IMR-90 (cell line): ENCODE results near the gene WDR62. TPM values are rescaled to one million over a fixed set of nuclear protein-coding genes. Genes with fewer than 3 reads are reported as not detected.

Source experiments
- ATAC-seq: fragments of 200-7000 bp; cut with Tn5 transposase; 2 replicates; pipeline ENCODE4 v1.9.1; 2020; ENCODE audit warnings: low read depth, mild to moderate bottlenecking, moderate library complexity
- BruUV-seq: library from RNA; stranded (reverse); fragments of 400-500 nt; replicated peaks from 2 replicates; lab custom pipeline; 2021; lab: Mats Ljungman, UMichigan
- CTCF ChIA-PET: fragments of 300-600 bp; formaldehyde crosslinking; extraction: SDS; loops from one replicate; lab custom pipeline; 2021; ENCODE audit warnings: antibody characterized with exemption; lab: Yijun Ruan, JAX
- POLR2A ChIA-PET: fragments of 300-600 bp; sonication (Branson Sonifier 250); formaldehyde crosslinking; loops from one replicate; lab custom pipeline; 2022; ENCODE audit warnings: antibody characterized with exemption; ENCODE audit not compliant: unreplicated experiment; lab: Charles Lee
- DNase-seq: peaks from one replicate; pipeline ENCODE4 v3.0.0; 2013
- H2AFZ ChIP-seq: replicated peaks from 2 replicates; pipeline ENCODE3; 2013; ENCODE audit warnings: low read length, mild to moderate bottlenecking; ENCODE audit not compliant: poor library complexity
- H2AK5ac ChIP-seq: 2 replicates; pipeline ENCODE4 v1.6.1; 2013; ENCODE audit warnings: low read depth, low read length, inconsistent platforms
- H2AK9ac ChIP-seq: replicated peaks from 2 replicates; pipeline ENCODE3; 2013; ENCODE audit warnings: mild to moderate bottlenecking, low read depth, low read length, moderate library complexity; ENCODE audit not compliant: poor library complexity
- H2BK120ac ChIP-seq: 2 replicates; pipeline ENCODE4 v1.6.1; 2013; ENCODE audit warnings: low read depth, low read length, inconsistent platforms
- H2BK15ac ChIP-seq: 3 replicates; pipeline ENCODE4 v1.6.1; 2013; ENCODE audit warnings: low read depth, low read length, inconsistent platforms
- H2BK20ac ChIP-seq: 2 replicates; pipeline ENCODE4 v1.6.1; 2013; ENCODE audit warnings: low read depth, mild to moderate bottlenecking, inconsistent platforms, low read length, moderate library complexity
- H2BK5ac ChIP-seq: 2 replicates; pipeline ENCODE4 v1.6.1; 2013; ENCODE audit warnings: mild to moderate bottlenecking, low read depth, low read length, inconsistent platforms; ENCODE audit not compliant: poor library complexity, severe bottlenecking
- H3K14ac ChIP-seq: replicated peaks from 2 replicates; pipeline ENCODE4 v1.6.1; 2013; ENCODE audit warnings: low read depth, low read length, inconsistent platforms
- H3K18ac ChIP-seq: 2 replicates; pipeline ENCODE4 v1.6.1; 2013; ENCODE audit warnings: low read depth, low read length, control low read depth
- H3K23ac ChIP-seq: 2 replicates; pipeline ENCODE4 v1.6.1; 2013; ENCODE audit warnings: low read depth, low read length, inconsistent platforms
- H3K27ac ChIP-seq: 2 replicates; pipeline ENCODE4 v1.5.1; 2013; ENCODE audit warnings: mild to moderate bottlenecking, control low read depth, low read length; ENCODE audit not compliant: insufficient read depth
- H3K27me3 ChIP-seq: 2 replicates; pipeline ENCODE4 v1.6.1; 2013; ENCODE audit warnings: low read length; ENCODE audit not compliant: control insufficient read depth, insufficient read depth
- H3K36me3 ChIP-seq: 2 replicates; pipeline ENCODE4 v1.6.1; 2013; ENCODE audit warnings: low read length, mixed read lengths; ENCODE audit not compliant: control insufficient read depth, insufficient read depth
- H3K4ac ChIP-seq: 2 replicates; pipeline ENCODE4 v1.6.1; 2013; ENCODE audit warnings: low read depth, low read length, inconsistent platforms
- H3K4me1 ChIP-seq: 2 replicates; pipeline ENCODE4 v1.6.1; 2013; ENCODE audit warnings: low read length, mixed read lengths; ENCODE audit not compliant: control insufficient read depth, insufficient read depth
- H3K4me2 ChIP-seq: 2 replicates; pipeline ENCODE4 v1.6.1; 2013; ENCODE audit warnings: low read depth, mild to moderate bottlenecking, control low read depth, low read length, moderate library complexity
- H3K4me3 ChIP-seq: 2 replicates; pipeline ENCODE4 v1.5.1; 2013; ENCODE audit warnings: low read depth, mild to moderate bottlenecking, control low read depth, low read length, moderate library complexity; ENCODE audit not compliant: insufficient read depth
- H3K56ac ChIP-seq: 2 replicates; pipeline ENCODE4 v1.6.1; 2013; ENCODE audit warnings: low read length, inconsistent platforms; ENCODE audit not compliant: insufficient read depth; ENCODE audit errors: extremely low read depth
- H3K79me1 ChIP-seq, 2 experiments: 2 replicates each; pipeline ENCODE4 v1.6.1; 2013; ENCODE audit warnings: low read length in 2 of 2, inconsistent platforms in 1 of 2, low read depth in 1 of 2
- H3K9ac ChIP-seq: 2 replicates; pipeline ENCODE4 v1.6.1; 2013; ENCODE audit warnings: low read depth, low read length, control low read depth
- H3K9me1 ChIP-seq: 2 replicates; pipeline ENCODE4 v1.6.1; 2013; ENCODE audit warnings: low read length, inconsistent platforms; ENCODE audit not compliant: insufficient read depth
- H3K9me3 ChIP-seq: 2 replicates; pipeline ENCODE4 v1.6.1; 2013; ENCODE audit warnings: low read length; ENCODE audit not compliant: control insufficient read depth, insufficient read depth
- H4K20me1 ChIP-seq: 2 replicates; pipeline ENCODE4 v1.6.1; 2013; ENCODE audit warnings: low read length, inconsistent platforms; ENCODE audit not compliant: insufficient read depth
- H4K5ac ChIP-seq: 2 replicates; pipeline ENCODE4 v1.6.1; 2013; ENCODE audit warnings: mild to moderate bottlenecking, low read depth, low read length, control low read depth
- H4K8ac ChIP-seq, 2 experiments: 2 replicates each; pipeline ENCODE4 v1.6.1; 2013; ENCODE audit warnings: low read depth in 2 of 2, low read length in 2 of 2, control low read depth in 1 of 2, inconsistent platforms in 1 of 2
- H4K91ac ChIP-seq: 2 replicates; pipeline ENCODE4 v1.6.1; 2013; ENCODE audit warnings: low read depth, low read length, inconsistent platforms; ENCODE audit not compliant: insufficient read depth
- BHLHE40 ChIP-seq: fragments of 150-350 bp; IDR thresholded peaks from 2 replicates; pipeline ENCODE4 v1.6.1; 2016; ENCODE audit warnings: mild to moderate bottlenecking, low read depth, low read length
- CEBPB ChIP-seq: IDR thresholded peaks from 2 replicates; pipeline ENCODE4 v1.6.1; 2012; ENCODE audit warnings: low read depth, low read length, improper control_type of control experiment
- CHD1 ChIP-seq: IDR thresholded peaks from 2 replicates; pipeline ENCODE4 v1.6.1; 2012; ENCODE audit warnings: low read depth, low read length, improper control_type of control experiment
- ELK1 ChIP-seq: fragments of 150-350 bp; IDR thresholded peaks from 2 replicates; pipeline ENCODE4 v1.6.1; 2016; ENCODE audit warnings: low read depth, mild to moderate bottlenecking, low read length, moderate library complexity, borderline replicate concordance
- FOS ChIP-seq: fragments of 150-350 bp; IDR thresholded peaks from 2 replicates; pipeline ENCODE4 v1.6.1; 2016; ENCODE audit warnings: low read depth, low read length
- MAFK ChIP-seq: IDR thresholded peaks from 2 replicates; pipeline ENCODE4 v1.6.1; 2012; ENCODE audit warnings: low read depth, low read length, improper control_type of control experiment
- MAZ ChIP-seq: IDR thresholded peaks from 2 replicates; pipeline ENCODE4 v1.6.1; 2012; ENCODE audit warnings: low read depth, mild to moderate bottlenecking, low read length, improper control_type of control experiment, moderate library complexity, borderline replicate concordance
- MXI1 ChIP-seq: IDR thresholded peaks from 2 replicates; pipeline ENCODE4 v1.6.1; 2012; ENCODE audit warnings: low read depth, mild to moderate bottlenecking, low read length, moderate library complexity, borderline replicate concordance
- NFE2L2 ChIP-seq: fragments of 150-350 bp; IDR thresholded peaks from 2 replicates; pipeline ENCODE4 v1.6.1; 2016; ENCODE audit warnings: low read depth, mild to moderate bottlenecking, low read length
- POLR2A ChIP-seq: IDR thresholded peaks from 2 replicates; pipeline ENCODE4 v1.6.1; 2012; ENCODE audit warnings: mild to moderate bottlenecking, low read depth, low read length
- RAD21 ChIP-seq: IDR thresholded peaks from 2 replicates; pipeline ENCODE4 v1.6.1; 2012; ENCODE audit warnings: low read length, improper control_type of control experiment
- RCOR1 ChIP-seq: IDR thresholded peaks from 2 replicates; pipeline ENCODE4 v1.6.1; 2012; ENCODE audit warnings: mild to moderate bottlenecking, low read length, improper control_type of control experiment; ENCODE audit not compliant: insufficient replicate concordance
- RFX5 ChIP-seq: IDR thresholded peaks from 2 replicates; pipeline ENCODE4 v1.8.0; 2012; ENCODE audit warnings: low read depth, mild to moderate bottlenecking, low read length, moderate library complexity
- SMC3 ChIP-seq: fragments of 150-350 bp; IDR thresholded peaks from 2 replicates; pipeline ENCODE4 v1.6.1; 2016; ENCODE audit warnings: low read depth, mild to moderate bottlenecking, antibody characterized with exemption, low read length, moderate library complexity
- WGBS, 2 experiments: methylation state at CpG; one replicate each; pipeline versions ENCODE4 v1.1.5 to v1.1.7; 2013; ENCODE audit warnings: missing lambda C conversion rate in 2 of 2; ENCODE audit not compliant: insufficient read length in 1 of 2; ENCODE audit errors: extremely low coverage in 2 of 2; 5-methylcytosine and 5-hydroxymethylcytosine counted together
- dilution Hi-C: fragments of 300-500 bp; cut with HindIII; formaldehyde crosslinking; loops from one replicate; pipeline ENCODE4 v1.14.3; 2018; ENCODE audit warnings: low sequenced_read_pairs; ENCODE audit not compliant: unreplicated experiment
- in situ Hi-C: fragments of 300-500 bp; cut with MboI; formaldehyde crosslinking; loops from 3 replicates; pipeline ENCODE4 v1.14.3; 2019; ENCODE audit warnings: low sequenced_read_pairs, inconsistent platforms, mixed read lengths
- intact Hi-C: fragments of 100-400 bp; cut with micrococcal nuclease; formaldehyde crosslinking; loops from 2 replicates; pipeline ENCODE4 v1.10.0; 2022
- polyA plus RNA-seq, 3 experiments: library from polyadenylated mRNA; depleted of rRNA; stranded (reverse); fragments of >200 nt; gene quantifications; 2 replicates each; pipeline ENCODE4 v1.2.3, GENCODE V29; 2012; ENCODE audit warnings: low replicate concordance in 1 of 3
- total RNA-seq: library from RNA; depleted of rRNA; stranded (reverse); fragments of >200 nt; gene quantifications from 2 replicates; pipeline ENCODE4 v1.2.3, GENCODE V29; 2012
- TF ChIP-seq, protein P1 (sequence below): conservative IDR thresholded peaks from 2 replicates; pipeline ENCODE4 v1.5.1; 2012; ENCODE audit warnings: mild to moderate bottlenecking, low read depth, low read length, improper control_type of control experiment
- TF ChIP-seq, protein P2 (sequence below): fragments of 150-350 bp; IDR thresholded peaks from 2 replicates; pipeline ENCODE4 v1.6.1; 2017; ENCODE audit warnings: mild to moderate bottlenecking, antibody characterized with exemption, low read length, low read depth

WDR62 gene
- total and polyA plus RNA-seq, 2 of the 4 experiments (the other 2 are of a cell fraction), result 4.5 to 7.0 TPM

DNA sequence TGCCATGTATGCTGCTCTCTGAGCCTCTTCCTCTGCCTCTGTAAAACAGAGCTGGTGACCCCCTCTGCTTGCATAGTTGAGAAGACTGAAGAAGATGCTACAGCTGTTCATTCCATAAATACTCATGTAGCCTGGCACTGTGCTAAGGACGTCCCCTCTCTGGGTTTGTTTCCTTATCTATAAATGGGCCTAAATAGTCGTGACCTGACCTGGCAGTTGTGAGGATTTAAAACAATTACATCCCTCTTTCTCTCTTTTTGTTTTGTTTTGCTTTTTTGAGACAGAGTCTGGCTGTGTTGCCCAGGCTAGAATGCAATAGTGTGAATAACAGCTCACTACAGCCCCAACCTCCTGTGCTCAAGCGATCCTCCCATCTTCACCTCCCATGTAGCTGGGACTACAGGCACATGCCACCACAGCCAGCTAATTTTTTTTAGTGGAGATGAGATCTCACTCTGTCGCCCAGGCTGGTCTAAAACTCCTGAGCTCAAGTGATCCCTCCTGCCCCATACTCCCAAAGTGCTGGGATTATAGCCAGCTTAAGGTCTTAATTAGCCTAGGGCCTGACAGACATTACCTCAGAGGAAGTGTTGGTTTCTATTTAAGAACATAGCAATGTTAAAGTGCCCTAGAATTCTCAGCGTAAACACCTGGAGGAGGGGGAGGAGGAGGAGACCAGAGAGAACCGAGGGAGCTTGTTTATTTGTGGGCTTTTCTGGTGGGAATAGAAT is 4.6 kb downstream of the WDR62 start:
- no peak overlapping the region for H4K5ac ChIP-seq
- no peak overlapping the region for H3K27ac ChIP-seq
- no peak overlapping the region for H4K91ac ChIP-seq
- H3K36me3 ChIP-seq, result no peaks in the 10 kb centered on the region
- ChIA-PET POLR2A (no interaction called here), CTCF (interaction anchor here (1.4 kb wide), 1 partner anchor 11 kb away, joined by 3 read pairs; no protein-coding TSS in a partner anchor)
- dilution Hi-C loops (no loop called here), in situ Hi-C loops (no loop called here), intact Hi-C loops (no loop called here)
- no peaks in the 10 kb centered on the region for H3K9me3 ChIP-seq
- no peak overlapping the region for H2AK9ac ChIP-seq
- H3K4ac ChIP-seq, result no peak overlapping the region
- no peak overlapping the region for H2BK15ac ChIP-seq
- BruUV-seq, result no TSS peak
- H3K79me1 ChIP-seq, result peaks cover 24 to 58% of the 10 kb centered on the region in 2 experiments
- H2BK20ac ChIP-seq, result no peak overlapping the region
- H3K23ac ChIP-seq, result no peak overlapping the region
- WGBS, 2 experiments, result no CpG with 5 or more reads among the region's 6 CpGs
- H3K4me2 ChIP-seq, result no peak overlapping the region
- no peak overlapping the region for H3K4me3 ChIP-seq
- no peak overlapping the region for H2BK120ac ChIP-seq
- H2BK5ac ChIP-seq, result no peak overlapping the region
- ATAC-seq (no peak), DNase-seq (no peak)
- no peak overlapping the region; the same call in 1 of the 2 replicates for H2AK5ac ChIP-seq
- H4K8ac ChIP-seq, result no peak overlapping the region
- no peaks in the 10 kb centered on the region for H3K9me1 ChIP-seq
- H3K9ac ChIP-seq, result no peak overlapping the region
- no peak overlapping the region for H2AFZ ChIP-seq
- no peaks in the 10 kb centered on the region; the same call in 1 of the 2 replicates for H4K20me1 ChIP-seq
- no peaks in the 10 kb centered on the region for H3K4me1 ChIP-seq
- no peak for TF ChIP-seq FOS
- TF ChIP-seq MAZ, result no peak
- no peak for TF ChIP-seq NFE2L2
- no peak for TF ChIP-seq CEBPB
- TF ChIP-seq, protein P1, sequence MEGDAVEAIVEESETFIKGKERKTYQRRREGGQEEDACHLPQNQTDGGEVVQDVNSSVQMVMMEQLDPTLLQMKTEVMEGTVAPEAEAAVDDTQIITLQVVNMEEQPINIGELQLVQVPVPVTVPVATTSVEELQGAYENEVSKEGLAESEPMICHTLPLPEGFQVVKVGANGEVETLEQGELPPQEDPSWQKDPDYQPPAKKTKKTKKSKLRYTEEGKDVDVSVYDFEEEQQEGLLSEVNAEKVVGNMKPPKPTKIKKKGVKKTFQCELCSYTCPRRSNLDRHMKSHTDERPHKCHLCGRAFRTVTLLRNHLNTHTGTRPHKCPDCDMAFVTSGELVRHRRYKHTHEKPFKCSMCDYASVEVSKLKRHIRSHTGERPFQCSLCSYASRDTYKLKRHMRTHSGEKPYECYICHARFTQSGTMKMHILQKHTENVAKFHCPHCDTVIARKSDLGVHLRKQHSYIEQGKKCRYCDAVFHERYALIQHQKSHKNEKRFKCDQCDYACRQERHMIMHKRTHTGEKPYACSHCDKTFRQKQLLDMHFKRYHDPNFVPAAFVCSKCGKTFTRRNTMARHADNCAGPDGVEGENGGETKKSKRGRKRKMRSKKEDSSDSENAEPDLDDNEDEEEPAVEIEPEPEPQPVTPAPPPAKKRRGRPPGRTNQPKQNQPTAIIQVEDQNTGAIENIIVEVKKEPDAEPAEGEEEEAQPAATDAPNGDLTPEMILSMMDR, result no peak
- no peak for TF ChIP-seq BHLHE40
- TF ChIP-seq RFX5, result no peak
- TF ChIP-seq RCOR1, result no peak
- TF ChIP-seq POLR2A, result no peak
- no peak for TF ChIP-seq MXI1
- TF ChIP-seq SMC3, result no peak
- no peak for TF ChIP-seq MAFK
- no peak for TF ChIP-seq CHD1
- TF ChIP-seq ELK1, result no peak
- TF ChIP-seq, protein P2, sequence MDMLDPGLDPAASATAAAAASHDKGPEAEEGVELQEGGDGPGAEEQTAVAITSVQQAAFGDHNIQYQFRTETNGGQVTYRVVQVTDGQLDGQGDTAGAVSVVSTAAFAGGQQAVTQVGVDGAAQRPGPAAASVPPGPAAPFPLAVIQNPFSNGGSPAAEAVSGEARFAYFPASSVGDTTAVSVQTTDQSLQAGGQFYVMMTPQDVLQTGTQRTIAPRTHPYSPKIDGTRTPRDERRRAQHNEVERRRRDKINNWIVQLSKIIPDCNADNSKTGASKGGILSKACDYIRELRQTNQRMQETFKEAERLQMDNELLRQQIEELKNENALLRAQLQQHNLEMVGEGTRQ, result no peak
- TF ChIP-seq RAD21, result no peak
- H3K56ac ChIP-seq, result no peak overlapping the region
- no peak overlapping the region for H3K18ac ChIP-seq
- H3K14ac ChIP-seq, result no peak overlapping the region
- no peaks in the 10 kb centered on the region for H3K27me3 ChIP-seq
